GM18870 (cell line): ENCODE data around the gene IFTAP.

Experiments
- ATAC-seq: cut with Tn5 transposase; IDR thresholded peaks from one replicate; pipeline ENCODE4 v1.9.1; 2021; ENCODE audit warnings: moderate library complexity; ENCODE audit not compliant: unreplicated experiment

IFTAP gene

DNA sequence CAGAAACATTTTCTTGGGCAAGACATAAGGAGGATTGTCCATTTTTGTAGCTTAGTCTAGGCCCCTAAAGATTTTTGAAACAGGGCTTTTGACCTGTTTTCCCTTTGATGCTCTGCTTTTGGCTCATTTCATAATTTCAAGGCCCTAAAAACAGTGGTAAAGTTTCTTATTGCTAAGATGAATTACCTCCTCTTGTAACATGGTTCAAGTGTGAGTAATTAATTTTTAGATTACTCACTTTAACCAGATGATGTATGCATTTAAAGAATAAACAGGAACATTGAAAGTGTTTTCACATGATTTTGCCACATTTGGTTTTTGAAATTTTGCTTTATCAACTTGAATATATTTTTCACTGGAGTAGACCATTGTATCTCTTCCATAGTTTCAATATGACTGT lies 2.6 kb downstream of the IFTAP start:
- ATAC-seq: no peak

GRCh38 chr11:36598051-36598450 lies 3.7 kb downstream of the IFTAP start, which contains the start of gene RAG2:
Gene RAG2, minus strand, starts transcription at chr11:36598236. Its CDS starts 4,068 bp downstream, at chr11:36594168.
- ATAC-seq: no peak

- ATAC-seq: no peak
Measured at GRCh38 chr11:36600180-36600579, 5.9 kb downstream of the IFTAP start.

DNA sequence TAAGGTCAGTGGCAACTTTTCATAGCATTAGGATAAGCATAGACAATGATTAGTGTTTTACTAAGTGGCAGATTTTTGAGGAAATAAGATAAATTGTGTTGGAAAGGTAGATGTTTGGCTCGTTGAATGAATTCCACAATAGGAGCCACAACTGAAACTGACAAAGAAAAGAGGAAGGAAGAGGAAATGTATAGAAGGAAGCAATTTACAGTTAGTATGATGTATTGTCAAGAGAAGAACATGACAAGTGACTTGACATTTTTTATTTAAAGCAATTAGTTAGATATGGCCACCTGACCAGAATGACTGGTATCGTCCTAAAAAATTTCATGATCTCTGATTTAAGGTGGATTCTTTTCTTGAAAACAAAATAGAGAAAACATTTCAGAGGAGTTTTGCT lies 6.9 kb downstream of the IFTAP start:
- no peak for ATAC-seq

DNA sequence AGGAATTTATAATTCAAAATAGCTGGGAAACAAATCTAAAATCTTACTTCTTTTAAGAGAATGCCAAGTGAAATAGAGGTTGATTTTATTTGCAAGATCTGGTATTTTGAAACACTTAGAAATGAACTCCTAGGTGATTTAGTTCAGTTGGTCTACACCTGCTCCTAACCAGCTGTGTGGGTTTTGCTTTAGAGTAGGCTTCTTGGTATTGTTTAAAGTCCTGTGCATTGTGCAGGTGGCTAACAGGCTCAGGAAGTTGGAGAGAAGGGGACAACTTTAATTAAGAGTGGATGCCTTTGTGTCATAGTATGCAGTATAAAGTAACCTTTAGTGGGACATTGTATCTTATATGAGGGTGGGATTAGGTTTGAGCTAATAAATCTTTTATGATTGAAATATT lies 7.8 kb downstream of the IFTAP start:
- no peak for ATAC-seq

DNA sequence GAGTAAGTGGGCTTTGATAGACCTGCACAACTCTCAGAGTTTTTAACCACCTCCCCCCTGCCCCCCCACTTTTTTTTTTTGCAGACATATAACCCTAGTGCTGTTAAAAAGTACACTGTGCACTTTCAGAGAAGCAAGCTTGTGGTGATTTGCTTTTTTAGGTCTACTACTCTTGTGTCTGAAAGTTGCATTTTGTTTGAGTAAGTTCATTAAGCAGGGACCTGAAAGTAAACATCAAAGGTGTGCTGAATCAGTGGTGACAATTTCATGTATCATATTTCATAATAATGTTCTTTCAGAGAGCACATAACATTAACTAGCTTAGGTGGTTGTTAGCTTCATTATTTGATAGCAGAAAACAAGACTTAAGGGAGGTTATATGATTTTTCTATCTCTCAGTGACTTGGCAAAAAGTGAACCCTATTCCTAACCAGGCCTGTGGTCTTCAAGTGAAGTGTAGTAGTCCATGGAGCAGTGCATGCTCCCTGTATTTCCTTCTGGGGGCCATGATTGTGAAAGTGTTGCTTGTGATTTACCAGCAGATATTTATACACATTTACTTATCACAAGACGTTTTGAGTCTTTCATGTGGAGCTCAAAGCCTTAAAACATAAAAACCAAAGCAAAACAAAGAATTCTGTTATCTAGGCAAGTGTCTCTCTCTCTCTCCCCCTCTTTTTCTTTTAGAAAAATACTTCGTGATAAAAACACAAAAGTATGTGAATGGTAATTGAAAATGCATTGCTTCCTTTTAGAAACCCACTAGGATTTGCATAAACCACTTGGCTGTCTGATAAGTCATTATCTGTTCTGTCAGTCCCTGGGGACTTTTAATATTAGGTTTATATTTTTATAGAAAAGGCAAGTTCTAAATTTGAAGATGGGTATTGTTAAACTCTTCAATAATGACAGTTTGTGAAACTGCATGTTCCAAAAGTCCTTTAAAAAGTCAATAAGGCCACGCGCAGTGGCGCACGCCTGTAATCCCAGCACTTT lies 11.2 kb downstream of the IFTAP start:
- peak; percentile 48 for ATAC-seq

DNA sequence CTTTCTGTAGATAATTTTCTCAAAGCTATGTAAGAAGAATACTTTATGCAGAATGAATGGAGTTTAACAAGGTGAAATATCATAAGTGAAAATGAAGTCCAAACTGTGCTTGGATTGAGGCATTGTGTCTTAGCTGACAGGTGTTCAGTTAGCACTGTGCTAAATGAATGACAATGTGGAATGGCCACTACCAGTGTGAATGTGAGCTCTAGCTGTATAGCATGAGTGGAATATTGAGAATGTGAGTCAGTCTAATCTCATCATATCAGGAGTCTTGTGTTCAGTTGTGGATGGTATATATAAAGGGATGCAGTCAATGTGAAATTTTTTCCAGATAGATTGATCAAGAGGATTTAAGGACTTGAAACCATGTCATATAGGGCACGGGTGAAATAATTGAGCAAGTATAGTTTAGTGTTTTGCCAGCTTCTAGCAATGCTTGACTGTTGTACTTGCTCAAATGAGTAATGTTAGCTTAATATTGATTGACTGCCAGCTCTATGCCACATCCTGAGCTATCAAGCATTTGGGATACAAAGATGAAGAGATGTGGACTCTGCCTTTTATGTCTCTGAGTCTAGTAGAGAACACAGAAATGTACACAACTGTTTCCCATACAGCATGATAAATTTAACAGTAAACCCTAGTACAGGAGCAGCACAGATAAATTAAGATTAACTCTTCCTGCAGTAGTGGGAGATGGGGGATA lies 14.3 kb downstream of the IFTAP start:
- ATAC-seq: no peak

- ATAC-seq: no peak
Measured at GRCh38 chr11:36609383-36609782, 15.1 kb downstream of the IFTAP start.

DNA sequence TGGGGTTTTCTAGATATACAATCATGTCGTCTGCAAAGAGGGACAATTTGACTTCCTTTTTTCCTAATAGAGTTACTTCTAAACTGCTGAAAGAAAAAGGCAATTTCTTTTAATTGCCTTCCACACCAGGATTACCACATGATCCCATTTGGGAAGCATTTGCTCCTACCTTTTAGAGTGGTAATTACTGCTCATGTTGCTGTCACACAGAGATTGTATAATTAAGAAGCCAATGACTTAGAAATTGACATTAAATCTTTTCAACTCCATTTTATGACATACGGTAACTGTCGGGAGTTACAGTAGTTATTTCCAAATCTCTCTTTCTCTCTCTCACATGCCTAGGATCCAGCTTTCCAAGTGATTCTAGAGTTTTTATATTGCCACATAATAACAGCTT lies 21.5 kb downstream of the IFTAP start:
- ATAC-seq: no peak

DNA sequence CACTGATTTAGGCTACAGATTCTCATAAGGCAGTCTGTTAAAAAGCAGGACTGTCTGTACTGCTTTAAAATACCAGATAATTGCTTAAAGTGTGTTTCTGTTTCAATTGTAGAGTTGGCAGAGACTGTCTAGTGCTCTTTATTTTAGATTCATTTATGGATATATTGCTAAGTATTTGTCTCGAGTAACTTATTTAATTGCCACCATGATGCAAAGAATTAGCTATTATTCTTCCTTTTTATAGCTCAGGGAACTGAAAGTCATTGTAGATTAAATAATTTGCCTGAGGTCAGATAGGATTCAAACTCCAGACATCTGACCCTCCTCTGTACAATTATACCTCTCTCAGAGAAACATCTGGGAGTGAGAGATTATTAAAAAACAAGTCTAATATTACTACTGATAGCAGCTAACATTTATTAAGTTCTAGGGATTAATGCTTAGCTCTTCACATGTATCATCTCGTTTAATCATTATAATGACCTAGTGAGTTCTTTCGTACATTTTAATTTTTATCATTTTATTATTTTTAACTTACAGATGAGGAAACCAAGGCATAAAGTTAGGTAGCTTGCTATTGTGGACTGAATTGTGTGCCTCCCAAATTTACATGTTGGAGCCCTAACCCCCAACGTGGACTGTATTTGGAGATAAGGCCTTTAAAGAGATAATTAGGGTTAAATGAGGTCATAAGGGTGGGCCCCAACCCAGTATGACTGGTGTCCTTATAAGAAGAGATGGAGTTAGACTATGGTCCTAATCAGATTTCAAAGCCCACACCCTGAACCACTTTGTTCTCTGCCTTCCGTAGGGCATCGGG lies 23.5 kb downstream of the IFTAP start:
- no peak for ATAC-seq

GRCh38 chr11:36618363-36619047 lies 24.2 kb downstream of the IFTAP start:
- ATAC-seq: no peak

- ATAC-seq: no peak
Measured at GRCh38 chr11:36619502-36619901, 25.2 kb downstream of the IFTAP start.

DNA sequence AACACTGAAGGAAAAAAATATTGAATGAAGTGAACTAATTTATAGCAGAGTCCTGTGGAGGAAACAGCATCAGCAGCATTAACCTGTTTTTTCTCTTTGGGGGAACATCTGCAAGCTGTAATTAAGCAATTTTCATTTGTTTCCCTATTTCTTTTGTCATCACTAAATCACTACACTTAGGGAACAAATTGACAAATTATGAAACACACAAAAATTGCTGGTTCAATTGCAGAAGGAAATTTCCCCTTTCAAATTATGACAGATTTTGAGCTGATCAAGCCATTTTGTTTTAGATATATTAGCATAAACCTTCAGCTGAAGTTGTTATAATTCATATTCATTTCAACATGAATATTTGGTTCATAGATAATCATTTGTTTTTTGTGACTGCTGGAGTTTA lies 25.9 kb downstream of the IFTAP start:
- ATAC-seq: no peak

GRCh38 chr11:36622431-36623136 lies 28.3 kb downstream of the IFTAP start:
- no peak for ATAC-seq

GRCh38 chr11:36623494-36623893 lies 29.2 kb downstream of the IFTAP start:
- ATAC-seq: no peak

DNA sequence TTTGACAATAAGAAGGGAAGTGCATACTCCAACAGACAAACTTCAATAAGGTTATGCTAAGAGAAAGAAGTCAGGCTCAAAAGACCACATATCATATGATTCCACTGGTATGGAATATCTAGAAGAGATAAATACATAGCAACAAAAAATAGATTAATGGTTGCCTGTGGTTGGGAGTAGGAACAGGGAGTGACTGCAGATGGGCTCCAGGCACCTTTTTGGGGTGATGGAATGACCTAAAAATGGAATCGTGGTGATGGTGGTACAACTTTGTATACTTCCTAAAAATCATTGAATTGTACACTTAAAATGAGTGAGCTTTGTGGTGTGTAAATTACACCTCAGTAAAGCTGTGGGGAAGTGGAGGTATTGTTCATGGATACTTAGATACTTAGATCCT lies 32.7 kb downstream of the IFTAP start:
- no peak for ATAC-seq

DNA sequence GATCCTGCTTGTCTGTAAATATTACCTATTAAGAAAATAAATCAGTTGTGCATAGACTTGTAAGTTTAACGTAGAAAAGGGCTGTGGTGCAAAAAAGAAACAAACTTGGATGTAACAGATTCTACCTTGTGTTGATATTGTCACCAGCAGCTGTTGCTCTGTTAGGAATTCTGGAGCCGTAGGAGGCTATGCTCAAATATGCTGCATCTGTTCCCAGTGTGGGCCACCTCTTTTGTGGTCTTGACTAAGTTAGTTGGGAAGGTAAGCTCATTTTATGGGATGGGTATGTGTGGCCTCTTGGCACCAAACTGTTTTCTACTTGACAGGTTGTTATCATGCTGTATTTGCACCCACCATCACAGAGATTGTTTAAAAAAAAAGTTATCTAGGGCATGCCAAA lies 33.2 kb downstream of the IFTAP start:
- no peak for ATAC-seq

GRCh38 chr11:36628141-36628540 lies 33.8 kb downstream of the IFTAP start:
- no peak for ATAC-seq

DNA sequence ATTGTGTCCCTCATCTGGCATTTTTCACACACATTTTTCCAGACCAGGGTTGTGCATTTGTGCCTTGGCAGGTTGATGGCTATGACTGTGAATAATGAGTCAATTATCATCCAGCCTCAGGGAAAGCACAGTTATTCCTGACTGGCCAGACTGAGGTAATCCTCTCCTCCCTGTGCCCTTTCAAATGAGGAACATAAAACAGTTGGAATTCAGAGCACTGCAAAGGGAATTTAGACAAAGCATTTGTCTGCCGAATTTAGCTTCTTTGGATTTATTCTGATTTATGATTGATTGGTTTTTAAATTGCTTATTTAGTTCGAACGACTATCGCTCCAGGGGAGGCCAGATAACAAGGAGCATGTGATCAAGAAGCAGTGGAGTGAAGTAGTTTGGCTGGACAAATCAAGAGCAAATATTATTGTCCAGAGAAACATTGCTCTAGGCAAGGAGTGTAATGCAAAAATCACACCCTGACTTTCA lies 34.5 kb downstream of the IFTAP start:
- no peak for ATAC-seq

DNA sequence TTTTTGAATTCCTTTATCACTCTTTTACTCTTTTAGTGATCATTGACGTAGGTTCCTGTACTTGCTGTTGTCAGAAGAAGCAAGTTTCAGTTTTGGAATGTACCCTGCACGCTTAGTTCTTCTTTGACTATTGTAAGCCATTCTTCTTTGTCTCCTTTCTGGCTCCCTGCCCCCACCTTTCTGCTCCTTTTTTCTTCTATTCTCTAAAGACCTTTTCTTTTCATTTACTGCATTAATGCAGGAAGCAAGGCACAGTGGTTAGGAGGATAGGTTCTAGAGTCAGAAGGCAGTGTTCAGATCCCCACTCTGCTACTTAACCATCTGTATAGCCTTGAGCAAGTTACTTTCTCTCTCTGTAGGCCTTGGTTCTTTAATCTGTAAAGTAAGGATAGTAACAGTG lies 37.5 kb downstream of the IFTAP start:
- peak; percentile 73 for ATAC-seq
